Natural killer cell (primary cell): ENCODE measurements around the gene ARHGDIA. TPM values are rescaled to one million over a fixed set of nuclear protein-coding genes. Genes with fewer than 3 reads are reported as not detected.

Experiments used
- ATAC-seq, 3 donors: fragments of 150-1000 bp in 2 of 3; fragments of 200-7000 bp in 1 of 3; cut with Tn5 transposase; 1 replicate in 1 of 3; 2 replicates in 2 of 3; pipeline ENCODE4 v1.10.0; 2021; ENCODE audit warnings: mild to moderate bottlenecking in 2 of 3, moderate library complexity in 2 of 3
- DNase-seq, 2 donors: peaks; one replicate each; pipeline versions ENCODE4 v3.0.0 to v3.0.0-alpha.2; 2013 to 2021; ENCODE audit warnings: mixed read lengths in 1 of 2
- H3K27ac ChIP-seq: one replicate; pipeline ENCODE4 v1.5.1; 2013; ENCODE audit warnings: mild to moderate bottlenecking, low read length
- H3K27me3 ChIP-seq: one replicate; pipeline ENCODE4 v1.6.1; 2013; ENCODE audit warnings: low read length; ENCODE audit not compliant: control insufficient read depth, insufficient read depth
- H3K36me3 ChIP-seq: one replicate; pipeline ENCODE4 v1.6.1; 2013; ENCODE audit warnings: low read length; ENCODE audit not compliant: control insufficient read depth, insufficient read depth
- H3K4me1 ChIP-seq: one replicate; pipeline ENCODE4 v1.6.1; 2013; ENCODE audit warnings: low read length; ENCODE audit not compliant: control insufficient read depth, insufficient read depth
- H3K4me3 ChIP-seq: one replicate; pipeline ENCODE4 v1.5.1; 2013; ENCODE audit warnings: low read length
- H3K9me3 ChIP-seq: one replicate; pipeline ENCODE4 v1.6.1; 2013; ENCODE audit warnings: low read length; ENCODE audit not compliant: control insufficient read depth, insufficient read depth
- H3K27ac Mint-ChIP-seq, 2 donors: one replicate each; pipeline ENCODE4 v1.8.0; 2022; ENCODE audit warnings: mild to moderate bottlenecking in 2 of 2, mixed read lengths in 2 of 2, moderate library complexity in 1 of 2
- H3K27me3 Mint-ChIP-seq, 2 donors: one replicate each; pipeline ENCODE4 v1.8.0; 2022; ENCODE audit warnings: low read depth in 2 of 2, mixed read lengths in 2 of 2
- H3K36me3 Mint-ChIP-seq: one replicate; pipeline ENCODE4 v1.8.0; 2022; ENCODE audit warnings: mixed read lengths
- H3K4me1 Mint-ChIP-seq, 2 donors: one replicate each; pipeline ENCODE4 v1.8.0; 2022; ENCODE audit warnings: mixed read lengths in 2 of 2
- H3K4me3 Mint-ChIP-seq: one replicate; pipeline ENCODE4 v1.8.0; 2022; ENCODE audit warnings: mild to moderate bottlenecking, moderate library complexity, mixed read lengths
- H3K9me3 Mint-ChIP-seq, 2 donors: one replicate each; pipeline ENCODE4 v1.8.0; 2022; ENCODE audit warnings: mixed read lengths in 2 of 2
- WGBS: methylation state at CpG from one replicate; pipeline ENCODE4 v1.1.7; 2013; ENCODE audit warnings: missing lambda C conversion rate; ENCODE audit not compliant: insufficient coverage; 5-methylcytosine and 5-hydroxymethylcytosine counted together
- intact Hi-C: fragments of 100-400 bp; cut with micrococcal nuclease; formaldehyde crosslinking; loops from one replicate; pipeline ENCODE4 v1.14.2; 2022
- total RNA-seq, 4 donors: library from RNA; stranded (reverse); fragments of 120-200 nt in 1 of 4; gene quantifications; one replicate each; pipeline versions ENCODE4 v1.2.3 to v1.2.4, GENCODE V29; 2013 to 2022
- TF ChIP-seq, protein P1 (sequence below): fragments of 200-600 bp; IDR thresholded peaks from one replicate; pipeline ENCODE4 v1.8.0; 2022; ENCODE audit warnings: antibody characterized with exemption

The ARHGDIA gene
- total RNA-seq, 3 donors from 2014 or later (not counting 1 experiment from before 2014, with no cell fraction given): 600 to 824 (median 689) TPM

DNA sequence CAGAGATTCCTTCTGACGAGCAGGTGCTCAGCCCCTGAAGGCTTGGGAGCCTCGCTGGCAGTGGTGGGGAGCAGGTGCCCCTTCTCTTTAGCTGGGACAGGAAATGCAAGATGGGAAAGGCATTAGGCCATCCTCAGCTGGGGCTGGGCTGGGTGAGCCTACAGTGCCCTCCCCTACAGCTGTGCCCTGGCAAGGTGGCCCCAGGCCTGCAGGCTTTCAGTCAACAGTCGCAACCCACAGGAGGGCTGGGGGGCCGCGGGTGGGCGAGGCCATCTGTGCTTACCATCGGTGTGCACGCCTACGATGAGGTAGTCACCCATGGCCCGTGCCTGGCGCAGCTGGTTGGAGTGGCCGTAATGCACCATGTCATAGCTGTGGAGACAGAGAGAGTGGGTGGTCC lies 38.1 kb upstream of the ARHGDIA start:
- H3K4me1 Mint-ChIP-seq: peaks cover 5 to 21% of the 10 kb centered on the region in 2 donors
- TF ChIP-seq, protein P1, sequence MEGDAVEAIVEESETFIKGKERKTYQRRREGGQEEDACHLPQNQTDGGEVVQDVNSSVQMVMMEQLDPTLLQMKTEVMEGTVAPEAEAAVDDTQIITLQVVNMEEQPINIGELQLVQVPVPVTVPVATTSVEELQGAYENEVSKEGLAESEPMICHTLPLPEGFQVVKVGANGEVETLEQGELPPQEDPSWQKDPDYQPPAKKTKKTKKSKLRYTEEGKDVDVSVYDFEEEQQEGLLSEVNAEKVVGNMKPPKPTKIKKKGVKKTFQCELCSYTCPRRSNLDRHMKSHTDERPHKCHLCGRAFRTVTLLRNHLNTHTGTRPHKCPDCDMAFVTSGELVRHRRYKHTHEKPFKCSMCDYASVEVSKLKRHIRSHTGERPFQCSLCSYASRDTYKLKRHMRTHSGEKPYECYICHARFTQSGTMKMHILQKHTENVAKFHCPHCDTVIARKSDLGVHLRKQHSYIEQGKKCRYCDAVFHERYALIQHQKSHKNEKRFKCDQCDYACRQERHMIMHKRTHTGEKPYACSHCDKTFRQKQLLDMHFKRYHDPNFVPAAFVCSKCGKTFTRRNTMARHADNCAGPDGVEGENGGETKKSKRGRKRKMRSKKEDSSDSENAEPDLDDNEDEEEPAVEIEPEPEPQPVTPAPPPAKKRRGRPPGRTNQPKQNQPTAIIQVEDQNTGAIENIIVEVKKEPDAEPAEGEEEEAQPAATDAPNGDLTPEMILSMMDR: no peak
- no peaks in the 10 kb centered on the region for H3K36me3 Mint-ChIP-seq
- Histone ChIP-seq H3K9me3 (no peaks in the 10 kb centered on the region), H3K27me3 (no peaks in the 10 kb centered on the region), H3K4me3 (no peak overlapping the region), H3K4me1 (peaks cover 18% of the 10 kb centered on the region), H3K36me3 (peaks cover 43% of the 10 kb centered on the region), H3K27ac (no peak overlapping the region)
- no peak for ATAC-seq
- WGBS: 97% methylated on average over 12 of the region's 12 CpGs
- H3K4me3 Mint-ChIP-seq: no peak overlapping the region
- intact Hi-C loops: no loop called here
- no peak for DNase-seq
- H3K27me3 Mint-ChIP-seq: no peaks in the 10 kb centered on the region
- no peaks in the 10 kb centered on the region for H3K9me3 Mint-ChIP-seq
- no peak overlapping the region for H3K27ac Mint-ChIP-seq

DNA sequence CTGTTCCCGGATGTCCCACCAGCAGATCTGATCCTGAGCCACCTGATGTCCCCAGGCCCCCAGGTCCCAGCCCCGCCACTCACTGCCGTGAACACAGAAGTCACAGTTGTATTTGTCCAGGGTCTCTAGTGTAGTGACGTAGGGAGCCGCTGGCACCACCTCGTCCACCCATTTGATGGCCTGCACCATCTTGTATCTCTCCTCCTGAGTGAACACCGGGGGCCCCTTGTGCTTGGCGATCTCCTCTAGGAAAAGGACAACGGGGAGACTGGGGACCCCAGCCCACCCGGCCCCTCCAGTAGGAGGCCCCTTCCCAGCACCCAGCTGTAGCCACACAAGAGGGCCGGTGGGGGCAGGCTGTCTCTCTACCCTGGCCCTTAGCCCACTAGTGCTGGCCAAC lies 37.7 kb upstream of the ARHGDIA start:
- intact Hi-C loops: no loop called here
- Mint-ChIP-seq H3K36me3 (no peaks in the 10 kb centered on the region), H3K9me3 (no peaks in the 10 kb centered on the region), H3K4me1 (peaks cover 5 to 21% of the 10 kb centered on the region in 2 donors), H3K27ac (no peak overlapping the region), H3K4me3 (no peak overlapping the region), H3K27me3 (no peaks in the 10 kb centered on the region)
- peaks cover 18% of the 10 kb centered on the region for H3K4me1 ChIP-seq
- WGBS: 97% methylated on average over 11 of the region's 11 CpGs
- no peak overlapping the region for H3K4me3 ChIP-seq
- H3K36me3 ChIP-seq: peaks cover 39% of the 10 kb centered on the region
- H3K9me3 ChIP-seq: no peaks in the 10 kb centered on the region
- TF ChIP-seq, protein P1: no peak
- ATAC-seq: no peak
- no peak overlapping the region for H3K27ac ChIP-seq
- no peaks in the 10 kb centered on the region for H3K27me3 ChIP-seq
- no peak for DNase-seq

DNA sequence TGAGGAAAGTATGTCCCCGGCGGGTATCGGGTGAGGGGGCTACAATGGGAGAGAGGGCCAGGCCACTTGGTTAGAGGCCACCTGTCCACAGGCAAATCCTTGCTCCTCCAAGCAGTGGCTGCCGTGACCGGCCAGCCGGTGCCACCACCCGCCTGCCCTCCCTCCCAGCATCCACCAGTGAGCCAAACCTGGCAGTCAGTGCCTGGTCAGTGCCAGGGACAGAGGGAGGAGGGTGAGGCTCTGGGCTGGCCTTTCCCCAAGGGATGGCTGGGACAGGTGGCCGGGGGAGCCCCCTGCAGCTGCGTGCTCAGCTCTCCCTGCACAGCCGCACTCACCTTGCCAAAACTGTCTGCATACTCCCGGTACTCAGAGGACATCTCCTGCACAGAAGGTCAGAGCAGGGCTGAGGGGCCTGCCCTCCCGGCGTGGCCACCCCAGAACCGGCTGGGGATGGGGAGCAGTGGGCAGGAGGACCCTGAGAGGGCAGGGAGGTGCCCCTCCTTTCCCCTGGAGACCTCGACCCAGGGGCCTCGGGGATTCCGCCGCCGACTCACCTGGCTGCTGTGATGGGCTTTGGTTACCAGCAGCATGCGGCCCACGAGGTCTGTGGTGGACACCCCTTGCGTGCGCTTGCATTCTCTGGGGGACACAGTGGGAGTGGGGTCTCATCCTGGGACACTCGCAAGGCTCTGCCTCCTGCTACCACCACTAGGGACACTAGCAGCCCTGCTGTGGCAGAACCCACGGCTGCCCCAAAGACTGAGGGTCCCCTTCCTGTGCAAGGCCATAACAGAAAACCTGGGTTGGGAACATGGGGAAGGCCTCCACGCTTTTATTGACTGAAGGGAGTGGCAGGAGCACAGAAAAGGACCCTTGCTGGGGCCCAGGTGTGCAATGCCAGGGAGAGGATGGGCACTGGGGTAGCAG lies 36.3 kb upstream of the ARHGDIA start:
- Histone ChIP-seq H3K27ac (no peak overlapping the region), H3K4me1 (peaks cover 18% of the 10 kb centered on the region), H3K4me3 (no peak overlapping the region), H3K9me3 (no peaks in the 10 kb centered on the region), H3K27me3 (peaks cover 3% of the 10 kb centered on the region), H3K36me3 (peaks cover 26% of the 10 kb centered on the region)
- Mint-ChIP-seq H3K4me1 (peaks cover 0 to 15% of the 10 kb centered on the region in 2 donors), H3K4me3 (no peak overlapping the region), H3K9me3 (no peaks in the 10 kb centered on the region), H3K36me3 (no peaks in the 10 kb centered on the region), H3K27me3 (no peaks in the 10 kb centered on the region), H3K27ac (no peak overlapping the region)
- TF ChIP-seq, protein P1: no peak
- 96% methylated on average over 26 of the region's 26 CpGs for WGBS
- no peak for DNase-seq
- intact Hi-C loops: no loop called here
- no peak for ATAC-seq
